OCI-LY3 (cell line): Measurements from ENCODE around the gene SLC38A5.

Experiments used
- H2AFZ ChIP-seq: fragments of 200-600, 300-600 bp; shearing (Covaris generic); 2 replicates; pipeline ENCODE4 v1.6.0; 2014; ENCODE audit warnings: antibody characterized with exemption, low read depth, low read length
- H3K27ac ChIP-seq: fragments of 200-600, 300-600 bp; sonication (generic); 2 replicates; pipeline ENCODE4 v1.5.1; 2014; ENCODE audit warnings: mild to moderate bottlenecking, low read length, moderate library complexity, mixed read lengths
- H3K27me3 ChIP-seq: fragments of 200-600, 300-600 bp; sonication (generic); 2 replicates; pipeline ENCODE4 v1.6.1; 2014; ENCODE audit warnings: low read depth, low read length, mixed read lengths
- H3K36me3 ChIP-seq: fragments of 200-600, 300-600 bp; sonication (generic); replicated peaks from 2 replicates; pipeline ENCODE3; 2014; ENCODE audit warnings: low read depth, low read length, mixed read lengths
- H3K4me1 ChIP-seq: fragments of 300-600, 200-600 bp; sonication (generic); 2 replicates; pipeline ENCODE4 v1.6.1; 2014; ENCODE audit warnings: low read length, mixed read lengths
- H3K4me2 ChIP-seq: fragments of 200-600, 300-600 bp; sonication (generic); 2 replicates; pipeline ENCODE4 v1.6.1; 2014; ENCODE audit warnings: low read length, mixed read lengths
- H3K4me3 ChIP-seq: fragments of 300-600, 200-600 bp; sonication (generic); 2 replicates; pipeline ENCODE4 v1.5.1; 2014; ENCODE audit warnings: antibody characterized with exemption, mild to moderate bottlenecking, low read length, moderate library complexity
- H3K79me2 ChIP-seq: fragments of 300-600, 200-600 bp; shearing (Covaris generic); 2 replicates; pipeline ENCODE4 v1.6.1; 2014; ENCODE audit warnings: mild to moderate bottlenecking, low read length, mixed read lengths
- H3K9ac ChIP-seq: fragments of 300-600, 200-600 bp; shearing (Covaris generic); 2 replicates; pipeline ENCODE4 v1.6.0; 2014; ENCODE audit warnings: mild to moderate bottlenecking, low read length, moderate library complexity
- H3K9me3 ChIP-seq: fragments of 200-600, 300-600 bp; shearing (Covaris generic); 2 replicates; pipeline ENCODE4 v1.6.1; 2014; ENCODE audit warnings: low read length, mixed read lengths; ENCODE audit not compliant: insufficient read depth
- H4K20me1 ChIP-seq: fragments of 200-600, 300-600 bp; sonication (generic); 2 replicates; pipeline ENCODE4 v1.6.1; 2016; ENCODE audit warnings: low read length, mixed read lengths; ENCODE audit not compliant: insufficient read depth
- CTCF ChIP-seq: fragments of 200-600, 300-600 bp; sonication (generic); IDR thresholded peaks from 2 replicates; pipeline ENCODE4 v1.5.1; 2014; ENCODE audit warnings: antibody characterized with exemption, low read length, low read depth
- EZH2phosphoT487 ChIP-seq: fragments of 200-600 bp; shearing (Covaris generic); IDR thresholded peaks from 2 replicates; pipeline ENCODE4 v1.6.1; 2018; ENCODE audit warnings: antibody characterized with exemption, mixed run types, low read depth

The SLC38A5 gene

GRCh38 chrX:48492293-48492910 lies 22.3 kb upstream of the SLC38A5 start:
- H3K9ac ChIP-seq = no peak overlapping the region
- H3K36me3 ChIP-seq = no peaks in the 10 kb centered on the region
- H3K79me2 ChIP-seq = no peaks in the 10 kb centered on the region
- no peaks in the 10 kb centered on the region for H4K20me1 ChIP-seq
- no peaks in the 10 kb centered on the region for H3K4me1 ChIP-seq
- H2AFZ ChIP-seq = no peak overlapping the region
- H3K4me2 ChIP-seq = no peak overlapping the region
- no peak overlapping the region for H3K4me3 ChIP-seq
- no peak for TF ChIP-seq CTCF
- no peak for TF ChIP-seq EZH2phosphoT487
- no peak overlapping the region for H3K27ac ChIP-seq
- H3K9me3 ChIP-seq = no peaks in the 10 kb centered on the region
- H3K27me3 ChIP-seq = no peaks in the 10 kb centered on the region

DNA sequence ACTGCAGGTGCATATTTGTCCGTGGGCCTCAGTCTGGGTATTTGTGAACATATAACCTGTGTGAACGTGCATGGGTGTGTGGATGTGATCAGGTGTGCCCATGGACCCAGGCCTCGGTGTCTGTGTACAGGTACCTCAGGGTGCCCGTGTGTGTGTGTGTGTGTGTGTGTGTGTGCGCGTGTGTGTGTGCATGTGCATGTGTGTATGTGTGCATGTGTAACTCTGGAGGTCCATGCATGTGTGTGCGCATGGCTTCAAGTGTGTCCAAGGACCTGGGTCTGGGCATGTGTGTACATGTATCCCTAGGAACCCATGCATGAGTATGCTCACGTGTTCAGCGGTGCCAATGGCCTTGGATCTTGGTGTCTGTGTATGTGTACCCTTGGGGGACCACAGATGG lies 21.7 kb upstream of the SLC38A5 start:
- TF ChIP-seq EZH2phosphoT487 = no peak
- TF ChIP-seq CTCF = no peak
- H3K79me2 ChIP-seq = no peaks in the 10 kb centered on the region
- H3K9me3 ChIP-seq = no peaks in the 10 kb centered on the region
- H3K9ac ChIP-seq = no peak overlapping the region
- H3K4me3 ChIP-seq = no peak overlapping the region
- no peaks in the 10 kb centered on the region for H3K27me3 ChIP-seq
- no peak overlapping the region for H2AFZ ChIP-seq
- H3K27ac ChIP-seq = no peak overlapping the region
- no peaks in the 10 kb centered on the region for H3K4me1 ChIP-seq
- H4K20me1 ChIP-seq = no peaks in the 10 kb centered on the region
- H3K4me2 ChIP-seq = no peak overlapping the region
- H3K36me3 ChIP-seq = peaks cover 3% of the 10 kb centered on the region

- H3K27ac ChIP-seq = no peak overlapping the region
- H3K9me3 ChIP-seq = no peaks in the 10 kb centered on the region
- H2AFZ ChIP-seq = no peak overlapping the region
- H3K9ac ChIP-seq = no peak overlapping the region
- no peaks in the 10 kb centered on the region for H4K20me1 ChIP-seq
- peaks cover 7% of the 10 kb centered on the region for H3K36me3 ChIP-seq
- H3K79me2 ChIP-seq = no peaks in the 10 kb centered on the region
- no peak overlapping the region for H3K4me2 ChIP-seq
- no peaks in the 10 kb centered on the region for H3K27me3 ChIP-seq
- no peak overlapping the region for H3K4me3 ChIP-seq
- H3K4me1 ChIP-seq = no peaks in the 10 kb centered on the region
- TF ChIP-seq CTCF (no peak), EZH2phosphoT487 (no peak)
Observed at GRCh38 chrX:48490661-48491060, 20.6 kb upstream of the SLC38A5 start.

DNA sequence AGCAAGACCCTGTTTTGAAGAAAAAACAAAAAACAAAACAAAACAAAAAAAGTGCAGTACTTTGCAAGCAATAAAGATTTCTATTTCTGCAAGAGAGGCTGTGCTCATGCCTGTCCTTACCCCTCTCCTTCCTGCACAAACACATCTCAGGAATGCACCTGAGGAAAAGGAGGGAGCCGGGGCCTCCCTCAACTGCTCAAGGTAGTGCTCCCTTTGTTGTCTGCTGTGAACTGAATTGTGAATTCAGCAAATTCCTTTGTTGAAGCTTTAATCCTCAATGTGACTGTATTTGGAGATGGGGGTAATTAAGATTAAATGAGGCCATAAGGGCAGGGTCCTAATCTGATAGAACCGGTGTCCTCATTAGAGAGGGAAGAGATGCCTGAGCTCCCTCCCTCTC lies 19.8 kb upstream of the SLC38A5 start:
- Histone ChIP-seq H3K36me3 (peaks cover 8% of the 10 kb centered on the region), H3K79me2 (no peaks in the 10 kb centered on the region), H3K4me2 (no peak overlapping the region), H3K4me3 (no peak overlapping the region), H4K20me1 (no peaks in the 10 kb centered on the region), H3K4me1 (no peaks in the 10 kb centered on the region), H3K27me3 (no peaks in the 10 kb centered on the region), H3K9ac (no peak overlapping the region), H3K27ac (no peak overlapping the region), H2AFZ (no peak overlapping the region), H3K9me3 (no peaks in the 10 kb centered on the region)
- TF ChIP-seq EZH2phosphoT487 = no peak

GRCh38 chrX:48489296-48489695 lies 19.2 kb upstream of the SLC38A5 start:
- H3K27ac ChIP-seq = no peak overlapping the region

More at GRCh38 chrX:48489296-48489695, 19.2 kb upstream of the SLC38A5 start:
- Histone ChIP-seq H3K79me2 (no peaks in the 10 kb centered on the region), H3K4me3 (no peak overlapping the region), H3K4me1 (no peaks in the 10 kb centered on the region), H3K9ac (no peak overlapping the region), H3K9me3 (no peaks in the 10 kb centered on the region), H2AFZ (no peak overlapping the region), H3K27me3 (no peaks in the 10 kb centered on the region), H3K36me3 (peaks cover 8% of the 10 kb centered on the region), H4K20me1 (no peaks in the 10 kb centered on the region), H3K4me2 (no peak overlapping the region)
- TF ChIP-seq CTCF (no peak), EZH2phosphoT487 (no peak)
